GM12878 (cell line): ENCODE results near the gene FOXP1. TPM values are rescaled to one million over a fixed set of nuclear protein-coding genes. Genes with fewer than 3 reads are reported as not detected.

Source experiments
- ATAC-seq: fragments of 200-7000 bp; cut with Tn5 transposase; 3 replicates; pipeline ENCODE4 v1.9.1; 2020; ENCODE audit warnings: mild to moderate bottlenecking, moderate library complexity
- BruUV-seq: library from RNA; stranded (reverse); fragments of 400-500 nt; replicated peaks from 2 replicates; lab custom pipeline; 2021; lab: Mats Ljungman, UMichigan
- CTCF ChIA-PET: fragments of 300-600 bp; sonication (Branson Sonifier 250); formaldehyde crosslinking; extraction: SDS; loops from one replicate; lab custom pipeline; 2021; ENCODE audit warnings: inconsistent platforms; lab: Yijun Ruan, JAX
- POLR2A ChIA-PET: fragments of 350-600 bp; formaldehyde crosslinking; extraction: SDS; loops from one replicate; lab custom pipeline; 2021; ENCODE audit warnings: inconsistent platforms; lab: Charles Lee
- RAD21 ChIA-PET: fragments of 300-600 bp; sonication (Branson Sonifier 250); formaldehyde crosslinking; loops from one replicate; lab custom pipeline; 2023; ENCODE audit warnings: antibody characterized with exemption; ENCODE audit not compliant: unreplicated experiment; lab: Charles Lee
- SMC1A ChIA-PET: fragments of 300-600 bp; sonication (Branson Sonifier 250); formaldehyde crosslinking; loops from one replicate; lab custom pipeline; 2023; ENCODE audit not compliant: unreplicated experiment, uncharacterized antibody; lab: Charles Lee
- DNase-seq: peaks from one replicate; pipeline ENCODE4 v3.0.0-alpha.2; 2011; ENCODE audit warnings: low read depth, low spot score
- FAIRE-seq: peaks from 3 replicates; lab custom pipeline; 2011; peaks lifted over from hg19 to GRCh38; lab: Jason Lieb, UNC
- H2AFZ ChIP-seq: 2 replicates; pipeline ENCODE4 v1.6.0; 2011; ENCODE audit warnings: low read depth, low read length, control low read depth; ENCODE audit not compliant: control insufficient read depth
- H3K27ac ChIP-seq: 2 replicates; pipeline ENCODE4 v1.5.1; 2011; ENCODE audit warnings: control low read depth; ENCODE audit not compliant: control insufficient read depth, insufficient read depth
- H3K27me3 ChIP-seq, 2 experiments: replicated peaks in 1 of 2; 2 replicates each; pipeline versions ENCODE4 v1.6.0 to v1.6.1; 2011; ENCODE audit warnings: low read length in 1 of 2; ENCODE audit not compliant: control insufficient read depth in 2 of 2, insufficient read depth in 2 of 2
- H3K36me3 ChIP-seq, 2 experiments: 2 replicates each; pipeline ENCODE4 v1.5.1; 2011; ENCODE audit warnings: low read length in 1 of 2; ENCODE audit not compliant: control insufficient read depth in 2 of 2, insufficient read depth in 2 of 2
- H3K4me1 ChIP-seq: 2 replicates; pipeline ENCODE4 v1.6.1; 2011; ENCODE audit warnings: mild to moderate bottlenecking, low read length, moderate library complexity, mixed read lengths; ENCODE audit not compliant: control insufficient read depth, insufficient read depth
- H3K4me2 ChIP-seq: 2 replicates; pipeline ENCODE4 v1.6.0; 2011; ENCODE audit warnings: control low read depth; ENCODE audit not compliant: control insufficient read depth, insufficient read depth
- H3K4me3 ChIP-seq: fragments of 200-600 bp; sonication (generic); 2 replicates; pipeline ENCODE4 v1.5.1; 2016
- H3K79me2 ChIP-seq: 2 replicates; pipeline ENCODE4 v1.6.0; 2011; ENCODE audit warnings: low read length; ENCODE audit not compliant: control insufficient read depth, insufficient read depth
- H3K9ac ChIP-seq: 2 replicates; pipeline ENCODE4 v1.8.0; 2011; ENCODE audit warnings: low read length, control low read depth, mixed read lengths; ENCODE audit not compliant: control insufficient read depth, insufficient read depth
- H3K9me3 ChIP-seq: replicated peaks from 3 replicates; pipeline ENCODE4 v1.5.1; 2011; ENCODE audit warnings: mild to moderate bottlenecking, low read length; ENCODE audit not compliant: control insufficient read depth, insufficient read depth
- H4K20me1 ChIP-seq: 2 replicates; pipeline ENCODE4 v1.6.0; 2011; ENCODE audit not compliant: control insufficient read depth, insufficient read depth
- CBFB ChIP-seq: IDR thresholded peaks from 2 replicates; pipeline ENCODE4 v1.6.1; 2016; ENCODE audit warnings: antibody characterized with exemption, low read depth
- E2F8 ChIP-seq: fragments of 450-650 bp; IDR thresholded peaks from 2 replicates; pipeline ENCODE4 v1.6.1; 2018; ENCODE audit warnings: mild to moderate bottlenecking, low read depth, moderate library complexity; ENCODE audit not compliant: partially characterized antibody
- ETV6 ChIP-seq, 2 experiments: fragments of 450-650 bp in 1 of 2; IDR thresholded peaks in 1 of 2; conservative IDR thresholded peaks in 1 of 2; 2 replicates each; pipeline ENCODE4 v1.6.1; 2014; ENCODE audit warnings: antibody characterized with exemption in 1 of 2, borderline replicate concordance in 1 of 2, low read depth in 1 of 2, mild to moderate bottlenecking in 1 of 2, moderate library complexity in 1 of 2
- FOS ChIP-seq: IDR thresholded peaks from 3 replicates; pipeline ENCODE4 v1.6.1; 2011; ENCODE audit warnings: borderline replicate concordance; ENCODE audit not compliant: insufficient read length; ENCODE audit errors: extremely low read depth
- HDGF ChIP-seq: fragments of 450-650 bp; IDR thresholded peaks from 2 replicates; pipeline ENCODE4 v1.6.1; 2016; ENCODE audit warnings: antibody characterized with exemption
- MYC ChIP-seq: IDR thresholded peaks from 2 replicates; pipeline ENCODE4 v1.6.1; 2011; ENCODE audit warnings: mild to moderate bottlenecking, low read length, moderate library complexity, inconsistent platforms; ENCODE audit not compliant: insufficient read depth, insufficient replicate concordance, insufficient read length, severe bottlenecking
- NR2C1 ChIP-seq: fragments of 450-650 bp; IDR thresholded peaks from 2 replicates; pipeline ENCODE4 v1.6.1; 2017; ENCODE audit warnings: antibody characterized with exemption, mild to moderate bottlenecking, moderate library complexity
- NR2C2 ChIP-seq: IDR thresholded peaks from 2 replicates; pipeline ENCODE4 v1.6.1; 2011; ENCODE audit warnings: borderline replicate concordance, low read depth; ENCODE audit not compliant: control insufficient read depth, insufficient read length
- POLR2A ChIP-seq: IDR thresholded peaks from 2 replicates; pipeline ENCODE4 v1.6.1; 2011; ENCODE audit warnings: low read depth, mild to moderate bottlenecking, low read length
- RB1 ChIP-seq: fragments of 450-650 bp; formaldehyde crosslinking; IDR thresholded peaks from 2 replicates; pipeline ENCODE4 v1.6.1; 2017; ENCODE audit warnings: mild to moderate bottlenecking, borderline replicate concordance
- RBBP5 ChIP-seq: fragments of 200-600 bp; sonication (generic); conservative IDR thresholded peaks from 2 replicates; pipeline ENCODE4 v1.6.1; 2016
- RELB ChIP-seq: fragments of 450-650 bp; IDR thresholded peaks from 2 replicates; pipeline ENCODE4 v1.6.1; 2017; ENCODE audit warnings: low read depth, mild to moderate bottlenecking, moderate library complexity
- SREBF1 ChIP-seq: IDR thresholded peaks from 2 replicates; pipeline ENCODE4 v1.6.1; 2012; ENCODE audit warnings: mild to moderate bottlenecking, low read length
- SRF ChIP-seq, 2 experiments: IDR thresholded peaks; 2 replicates each; pipeline ENCODE4 v1.6.1; 2011; ENCODE audit warnings: low read depth in 2 of 2, low read length in 2 of 2, mild to moderate bottlenecking in 1 of 2, moderate library complexity in 1 of 2
- ZBTB40 ChIP-seq: fragments of 450-650 bp; IDR thresholded peaks from 2 replicates; pipeline ENCODE4 v1.6.1; 2016; ENCODE audit warnings: mild to moderate bottlenecking, moderate library complexity, borderline replicate concordance
- ZNF207 ChIP-seq: fragments of 450-650 bp; IDR thresholded peaks from 2 replicates; pipeline ENCODE4 v1.6.1; 2014; ENCODE audit warnings: antibody characterized with exemption, mild to moderate bottlenecking, borderline replicate concordance
- ZNF217 ChIP-seq: fragments of 450-650 bp; IDR thresholded peaks from 2 replicates; pipeline ENCODE4 v1.6.1; 2017; ENCODE audit warnings: antibody characterized with exemption, mild to moderate bottlenecking
- WGBS: methylation state at CpG from one replicate; pipeline ENCODE4 v1.1.6; 2016; ENCODE audit warnings: low lambda C conversion rate; ENCODE audit not compliant: insufficient replicate concordance, insufficient coverage; ENCODE audit errors: missing lambda C conversion rate; 5-methylcytosine and 5-hydroxymethylcytosine counted together
- in situ Hi-C: fragments of 300-500 bp; cut with MboI; formaldehyde crosslinking; loops from 9 replicates; pipeline ENCODE4 v1.14.3; 2018; ENCODE audit warnings: mixed read lengths
- intact Hi-C: fragments of 100-400 bp; cut with micrococcal nuclease; formaldehyde crosslinking; loops from one replicate; pipeline ENCODE4 v1.14.2; 2022; ENCODE audit not compliant: unreplicated experiment
- polyA plus RNA-seq, 11 experiments: library from polyadenylated mRNA; depleted of rRNA in 4 of 11; unstranded in 6 of 11; stranded (reverse) in 5 of 11; fragments of >200 nt; fragmentation: Nextera tagmentation in 4 of 11; fragmentation: Illumina TruSeq in 1 of 11; extraction: Ambion mirVana in 4 of 11; extraction: Trizol in 1 of 11; gene quantifications; 1 replicate in 1 of 11; 2 replicates in 10 of 11; pipeline versions ENCODE4 v1.2.1 to v1.2.3, GENCODE V29; 2011 to 2016; ENCODE audit warnings: inconsistent platforms in 2 of 11, missing spikeins in 2 of 11, low read depth in 1 of 11
- total RNA-seq, 4 experiments: library from RNA; depleted of rRNA in 3 of 4; stranded (reverse); fragments of >200 nt in 3 of 4; fragmentation: Illumina TruSeq in 1 of 4; extraction: Trizol in 1 of 4; gene quantifications; 2 replicates each; pipeline versions ENCODE4 v1.2.1 to v1.2.3, GENCODE V29; 2013 to 2021

The FOXP1 gene
- total and polyA plus RNA-seq, 10 of the 15 experiments (the other 5 are each of a cell fraction or from before 2014, with no cell fraction given) = 0.05 to 1.6 (median 0.20) TPM; not detected in 1

- H3K27me3 ChIP-seq = peaks cover 0 to 4% of the 10 kb centered on the region in 2 experiments; a peak in 2 of 4 replicates
- 43% methylated on average over 6 of the region's 6 CpGs for WGBS
- CTCF ChIA-PET = no interaction called here
- TF ChIP-seq E2F8 (no peak), SRF (IDR thresholded peaks at IDR 0.05; ENCODE audit: low read depth in 2 of 2, low read length in 2 of 2) (no peak), FOS (no peak), ZNF207 (no peak), CBFB (no peak), ETV6 (conservative IDR thresholded peaks at IDR 0.05 in 1 of 2, IDR thresholded peaks at IDR 0.05 in 1 of 2; ENCODE audit: borderline replicate concordance in 1 of 2, low read depth in 1 of 2) (no peak), SREBF1 (no peak), HDGF (no peak), ZNF217 (no peak), RBBP5 (no peak), RB1 (no peak), ZBTB40 (no peak), MYC (no peak), NR2C1 (no peak), POLR2A (no peak), NR2C2 (no peak), RELB (no peak)
Observed at GRCh38 chr3:71400986-71401451, 182.5 kb downstream of the FOXP1 start.

More at GRCh38 chr3:71400986-71401451, 182.5 kb downstream of the FOXP1 start:
- Histone ChIP-seq H3K79me2 (no peaks in the 10 kb centered on the region), H3K4me1 (peaks cover 4% of the 10 kb centered on the region; the same call in 1 of the 2 replicates), H4K20me1 (no peaks in the 10 kb centered on the region), H3K9ac (no peak overlapping the region), H3K4me2 (no peak overlapping the region), H2AFZ (no peak overlapping the region), H3K27ac (no peak overlapping the region), H3K9me3 (no peaks in the 10 kb centered on the region), H3K4me3 (no peak overlapping the region), H3K36me3 (no peaks in the 10 kb centered on the region)
- FAIRE-seq (no peak), DNase-seq (no peak), ATAC-seq (no peak)
- no TSS peak for BruUV-seq
- POLR2A ChIA-PET = no interaction called here
- RAD21 ChIA-PET = no interaction called here
- in situ Hi-C loops = no loop called here
- intact Hi-C loops = no loop called here
- SMC1A ChIA-PET = no interaction called here
